ENCODE results near the gene PANK4.

GRCh38 chr1:2489615-2490014 is 36.8 kb downstream of the PANK4 start:
- TF ChIP-seq, protein P1, sequence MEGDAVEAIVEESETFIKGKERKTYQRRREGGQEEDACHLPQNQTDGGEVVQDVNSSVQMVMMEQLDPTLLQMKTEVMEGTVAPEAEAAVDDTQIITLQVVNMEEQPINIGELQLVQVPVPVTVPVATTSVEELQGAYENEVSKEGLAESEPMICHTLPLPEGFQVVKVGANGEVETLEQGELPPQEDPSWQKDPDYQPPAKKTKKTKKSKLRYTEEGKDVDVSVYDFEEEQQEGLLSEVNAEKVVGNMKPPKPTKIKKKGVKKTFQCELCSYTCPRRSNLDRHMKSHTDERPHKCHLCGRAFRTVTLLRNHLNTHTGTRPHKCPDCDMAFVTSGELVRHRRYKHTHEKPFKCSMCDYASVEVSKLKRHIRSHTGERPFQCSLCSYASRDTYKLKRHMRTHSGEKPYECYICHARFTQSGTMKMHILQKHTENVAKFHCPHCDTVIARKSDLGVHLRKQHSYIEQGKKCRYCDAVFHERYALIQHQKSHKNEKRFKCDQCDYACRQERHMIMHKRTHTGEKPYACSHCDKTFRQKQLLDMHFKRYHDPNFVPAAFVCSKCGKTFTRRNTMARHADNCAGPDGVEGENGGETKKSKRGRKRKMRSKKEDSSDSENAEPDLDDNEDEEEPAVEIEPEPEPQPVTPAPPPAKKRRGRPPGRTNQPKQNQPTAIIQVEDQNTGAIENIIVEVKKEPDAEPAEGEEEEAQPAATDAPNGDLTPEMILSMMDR (IDR thresholded peaks at IDR 0.05; ENCODE audit: low read depth, low read length, poor library complexity, severe bottlenecking): no peak
- no peak for TF ChIP-seq EZH2phosphoT487 (IDR thresholded peaks at IDR 0.05; ENCODE audit: borderline replicate concordance, low read length)

All from DOHH2 (cell line).